ENCODE results near the gene PKP2. TPM values are rescaled to one million over a fixed set of nuclear protein-coding genes. Genes with fewer than 3 reads are reported as not detected.
A peak's percentile ranks its signal among the peaks of the same experiment; 100 is the strongest.

PKP2 gene
- total and polyA plus RNA-seq, 9 of the 15 experiments (the other 6 are each of a cell fraction or from before 2014, with no cell fraction given), result 1.6 to 4.2 (median 2.8) TPM

DNA sequence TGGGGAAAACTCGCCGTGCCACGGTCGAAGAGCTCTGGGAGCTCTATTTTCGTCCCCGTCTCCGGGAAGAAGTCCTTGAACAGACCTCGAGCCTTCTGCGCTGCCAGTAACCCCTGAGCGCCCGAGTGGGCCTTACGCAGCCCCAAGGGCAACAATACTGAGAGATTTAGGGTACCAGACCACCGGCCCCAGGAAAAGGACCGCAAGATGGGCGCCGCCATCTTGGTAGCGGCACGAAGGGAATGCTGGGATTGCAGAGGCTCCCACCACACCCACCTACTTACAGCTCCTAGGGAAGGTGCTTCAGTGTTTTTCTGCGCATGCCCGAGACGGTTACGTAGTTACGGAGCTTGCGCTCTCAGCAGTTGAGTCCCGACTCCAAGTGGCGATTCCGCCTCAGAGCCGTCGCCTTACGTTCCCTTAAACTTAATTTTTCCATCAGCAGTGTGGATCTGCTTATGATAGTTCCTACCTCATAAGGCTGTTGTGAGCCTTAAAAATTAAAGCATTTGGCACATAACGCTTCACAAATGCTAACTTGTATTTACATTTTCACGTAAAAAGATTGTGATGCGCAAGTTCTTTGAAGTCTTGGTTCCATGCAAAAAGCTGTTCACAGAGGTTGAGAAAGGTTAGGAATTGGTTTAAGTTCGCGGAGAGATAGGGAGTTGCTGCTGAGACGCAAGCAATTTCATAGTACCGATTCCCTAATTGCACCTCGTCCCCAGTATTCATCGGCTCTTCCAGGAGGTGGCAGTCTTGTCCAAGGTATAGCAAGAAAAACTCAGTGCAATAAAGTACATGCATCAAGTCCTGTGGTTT is 140.7 kb downstream of the PKP2 start, which contains the start of gene YARS2 (continued):
- TF ChIP-seq PYGO2 (tag; IDR thresholded peaks at IDR 0.05), result no peak; the same call in 1 of the 2 replicates
- no peak for TF ChIP-seq MIER1 (IDR thresholded peaks at IDR 0.05; ENCODE audit: low read depth)
- TF ChIP-seq FOXO4 (CRISPR knock-in tag; IDR thresholded peaks at IDR 0.05), result no peak
- TF ChIP-seq ZC3H8 (IDR thresholded peaks at IDR 0.05), result no peak
- 0 out of 4 replicates have a peak, but pooled peaks of 1 of the 2 experiments have one; percentile 7 for TF ChIP-seq RCOR1 (IDR thresholded peaks at IDR 0.05; ENCODE audit: borderline replicate concordance in 1 of 2, low read depth in 2 of 2, low read length in 2 of 2)
- TF ChIP-seq, protein P1, sequence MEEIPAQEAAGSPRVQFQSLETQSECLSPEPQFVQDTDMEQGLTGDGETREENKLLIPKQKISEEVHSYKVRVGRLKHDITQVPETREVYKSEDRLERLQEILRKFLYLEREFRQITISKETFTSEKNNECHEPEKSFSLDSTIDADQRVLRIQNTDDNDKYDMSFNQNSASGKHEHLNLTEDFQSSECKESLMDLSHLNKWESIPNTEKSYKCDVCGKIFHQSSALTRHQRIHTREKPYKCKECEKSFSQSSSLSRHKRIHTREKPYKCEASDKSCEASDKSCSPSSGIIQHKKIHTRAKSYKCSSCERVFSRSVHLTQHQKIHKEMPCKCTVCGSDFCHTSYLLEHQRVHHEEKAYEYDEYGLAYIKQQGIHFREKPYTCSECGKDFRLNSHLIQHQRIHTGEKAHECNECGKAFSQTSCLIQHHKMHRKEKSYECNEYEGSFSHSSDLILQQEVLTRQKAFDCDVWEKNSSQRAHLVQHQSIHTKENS (CRISPR knock-in tag; IDR thresholded peaks at IDR 0.05), result no peak
- no peak for TF ChIP-seq RBM17 (IDR thresholded peaks at IDR 0.05; ENCODE audit: borderline replicate concordance, low read depth, low read length)
- TF ChIP-seq MAFG (tag; conservative IDR thresholded peaks at IDR 0.05), result no peak
- TF ChIP-seq ZNF263 (CRISPR knock-in tag; IDR thresholded peaks at IDR 0.05; ENCODE audit: borderline replicate concordance), result no peak
- TF ChIP-seq CBFA2T3 (IDR thresholded peaks at IDR 0.05), result no peak
- TF ChIP-seq, protein P2, sequence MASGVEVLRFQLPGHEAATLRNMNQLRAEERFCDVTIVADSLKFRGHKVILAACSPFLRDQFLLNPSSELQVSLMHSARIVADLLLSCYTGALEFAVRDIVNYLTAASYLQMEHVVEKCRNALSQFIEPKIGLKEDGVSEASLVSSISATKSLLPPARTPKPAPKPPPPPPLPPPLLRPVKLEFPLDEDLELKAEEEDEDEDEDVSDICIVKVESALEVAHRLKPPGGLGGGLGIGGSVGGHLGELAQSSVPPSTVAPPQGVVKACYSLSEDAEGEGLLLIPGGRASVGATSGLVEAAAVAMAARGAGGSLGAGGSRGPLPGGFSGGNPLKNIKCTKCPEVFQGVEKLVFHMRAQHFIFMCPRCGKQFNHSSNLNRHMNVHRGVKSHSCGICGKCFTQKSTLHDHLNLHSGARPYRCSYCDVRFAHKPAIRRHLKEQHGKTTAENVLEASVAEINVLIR (CRISPR knock-in tag; IDR thresholded peaks at IDR 0.05), result no peak
- peak; percentile 57; the same call in 1 of the 2 replicates for TF ChIP-seq RB1 (IDR thresholded peaks at IDR 0.05; ENCODE audit: low read depth)
- TF ChIP-seq ZNF124 (CRISPR knock-in tag; IDR thresholded peaks at IDR 0.05), result no peak
- TF ChIP-seq BCOR (IDR thresholded peaks at IDR 0.05), result no peak
- TF ChIP-seq ZNF512 (tag; IDR thresholded peaks at IDR 0.05), result no peak
- TF ChIP-seq OTX1 (CRISPR knock-in tag; IDR thresholded peaks at IDR 0.05), result 0 out of 2 replicates have a peak, but pooled peaks have one; percentile 26
- no peak for TF ChIP-seq NONO (IDR thresholded peaks at IDR 0.05; ENCODE audit: low read depth in 2 of 2, low read length in 1 of 2)
- TF ChIP-seq ZNF79 (CRISPR knock-in tag; IDR thresholded peaks at IDR 0.05; ENCODE audit: low read depth), result no peak
- no peak for TF ChIP-seq MBD1 (CRISPR knock-in tag; IDR thresholded peaks at IDR 0.05)
- no peak for TF ChIP-seq FIP1L1 (IDR thresholded peaks at IDR 0.05; ENCODE audit: low read depth, low read length, poor library complexity, severe bottlenecking)
- TF ChIP-seq ZBTB17 (CRISPR knock-in tag; IDR thresholded peaks at IDR 0.05), result no peak
- TF ChIP-seq MXI1 (IDR thresholded peaks at IDR 0.05; ENCODE audit: low read depth, low read length), result no peak
